OCI-LY3 (cell line): ENCODE measurements around the gene ZDHHC16.

Experiments used
- H2AFZ ChIP-seq: fragments of 200-600, 300-600 bp; shearing (Covaris generic); 2 replicates; pipeline ENCODE4 v1.6.0; 2014; ENCODE audit warnings: antibody characterized with exemption, low read depth, low read length
- H3K27ac ChIP-seq: fragments of 200-600, 300-600 bp; sonication (generic); 2 replicates; pipeline ENCODE4 v1.5.1; 2014; ENCODE audit warnings: mild to moderate bottlenecking, low read length, moderate library complexity, mixed read lengths
- H3K27me3 ChIP-seq: fragments of 200-600, 300-600 bp; sonication (generic); 2 replicates; pipeline ENCODE4 v1.6.1; 2014; ENCODE audit warnings: low read depth, low read length, mixed read lengths
- H3K36me3 ChIP-seq: fragments of 200-600, 300-600 bp; sonication (generic); replicated peaks from 2 replicates; pipeline ENCODE3; 2014; ENCODE audit warnings: low read depth, low read length, mixed read lengths
- H3K4me1 ChIP-seq: fragments of 300-600, 200-600 bp; sonication (generic); 2 replicates; pipeline ENCODE4 v1.6.1; 2014; ENCODE audit warnings: low read length, mixed read lengths
- H3K4me2 ChIP-seq: fragments of 200-600, 300-600 bp; sonication (generic); 2 replicates; pipeline ENCODE4 v1.6.1; 2014; ENCODE audit warnings: low read length, mixed read lengths
- H3K4me3 ChIP-seq: fragments of 300-600, 200-600 bp; sonication (generic); 2 replicates; pipeline ENCODE4 v1.5.1; 2014; ENCODE audit warnings: antibody characterized with exemption, mild to moderate bottlenecking, low read length, moderate library complexity
- H3K79me2 ChIP-seq: fragments of 300-600, 200-600 bp; shearing (Covaris generic); 2 replicates; pipeline ENCODE4 v1.6.1; 2014; ENCODE audit warnings: mild to moderate bottlenecking, low read length, mixed read lengths
- H3K9ac ChIP-seq: fragments of 300-600, 200-600 bp; shearing (Covaris generic); 2 replicates; pipeline ENCODE4 v1.6.0; 2014; ENCODE audit warnings: mild to moderate bottlenecking, low read length, moderate library complexity
- H3K9me3 ChIP-seq: fragments of 200-600, 300-600 bp; shearing (Covaris generic); 2 replicates; pipeline ENCODE4 v1.6.1; 2014; ENCODE audit warnings: low read length, mixed read lengths; ENCODE audit not compliant: insufficient read depth
- H4K20me1 ChIP-seq: fragments of 200-600, 300-600 bp; sonication (generic); 2 replicates; pipeline ENCODE4 v1.6.1; 2016; ENCODE audit warnings: low read length, mixed read lengths; ENCODE audit not compliant: insufficient read depth
- CTCF ChIP-seq: fragments of 200-600, 300-600 bp; sonication (generic); IDR thresholded peaks from 2 replicates; pipeline ENCODE4 v1.5.1; 2014; ENCODE audit warnings: antibody characterized with exemption, low read length, low read depth
- EZH2phosphoT487 ChIP-seq: fragments of 200-600 bp; shearing (Covaris generic); IDR thresholded peaks from 2 replicates; pipeline ENCODE4 v1.6.1; 2018; ENCODE audit warnings: antibody characterized with exemption, mixed run types, low read depth

The ZDHHC16 gene

DNA sequence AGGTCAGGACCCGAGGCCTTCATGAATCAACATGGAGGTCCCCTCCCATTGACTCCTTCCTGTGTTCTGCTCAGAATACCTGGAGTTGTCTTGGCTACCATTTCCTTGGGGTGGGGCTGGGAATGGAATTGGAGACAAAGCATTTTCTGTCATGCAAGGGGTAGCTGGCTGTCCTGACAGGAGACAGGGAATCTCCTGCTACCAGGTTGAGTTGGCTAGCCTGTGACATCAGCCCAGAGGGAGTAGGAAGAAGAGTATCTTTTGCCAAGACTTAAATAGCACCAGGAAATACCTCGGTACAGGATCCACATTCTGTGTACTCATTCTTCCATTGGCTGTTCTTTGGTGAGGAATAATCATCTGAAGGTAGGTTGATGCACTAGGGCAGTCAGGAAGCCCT, 4.9 kb downstream of the ZDHHC16 start:
- peaks cover 30% of the 10 kb centered on the region for H3K79me2 ChIP-seq

DNA sequence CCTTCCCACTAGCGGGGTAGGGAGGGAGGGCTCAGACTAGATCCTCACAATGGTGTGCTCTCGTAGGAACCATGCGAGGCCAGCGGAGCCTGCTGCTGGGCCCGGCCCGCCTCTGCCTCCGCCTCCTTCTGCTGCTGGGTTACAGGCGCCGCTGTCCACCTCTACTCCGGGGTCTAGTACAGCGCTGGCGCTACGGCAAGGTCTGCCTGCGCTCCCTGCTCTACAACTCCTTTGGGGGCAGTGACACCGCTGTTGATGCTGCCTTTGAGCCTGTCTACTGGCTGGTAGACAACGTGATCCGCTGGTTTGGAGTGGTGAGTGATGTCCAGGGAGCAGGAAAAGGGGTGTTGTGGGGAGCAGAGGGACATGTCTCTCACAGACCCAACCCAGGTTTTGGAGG, 5.6 kb downstream of the ZDHHC16 start:
- H3K27ac ChIP-seq: no peak overlapping the region
- H3K36me3 ChIP-seq: peaks cover 7% of the 10 kb centered on the region
- H3K27me3 ChIP-seq: no peaks in the 10 kb centered on the region
- H3K9me3 ChIP-seq: no peaks in the 10 kb centered on the region
- H2AFZ ChIP-seq: no peak overlapping the region
- no peak overlapping the region for H3K4me2 ChIP-seq
- no peak overlapping the region for H3K4me3 ChIP-seq
- H3K79me2 ChIP-seq: peaks cover 24% of the 10 kb centered on the region
- no peak for TF ChIP-seq CTCF
- no peak for TF ChIP-seq EZH2phosphoT487
- H4K20me1 ChIP-seq: no peaks in the 10 kb centered on the region
- no peak overlapping the region for H3K9ac ChIP-seq
- H3K4me1 ChIP-seq: peaks cover 8% of the 10 kb centered on the region

More for the DNA sequence above, 4.9 kb downstream of the ZDHHC16 start:
- H3K9me3 ChIP-seq: no peaks in the 10 kb centered on the region
- no peak overlapping the region for H3K9ac ChIP-seq
- H3K36me3 ChIP-seq: peaks cover 3% of the 10 kb centered on the region
- no peak overlapping the region for H3K4me3 ChIP-seq
- no peak overlapping the region for H3K27ac ChIP-seq
- H2AFZ ChIP-seq: no peak overlapping the region
- H3K4me2 ChIP-seq: no peak overlapping the region
- no peaks in the 10 kb centered on the region for H4K20me1 ChIP-seq
- TF ChIP-seq EZH2phosphoT487 (no peak), CTCF (no peak)
- H3K27me3 ChIP-seq: no peaks in the 10 kb centered on the region
- peaks cover 8% of the 10 kb centered on the region for H3K4me1 ChIP-seq

DNA sequence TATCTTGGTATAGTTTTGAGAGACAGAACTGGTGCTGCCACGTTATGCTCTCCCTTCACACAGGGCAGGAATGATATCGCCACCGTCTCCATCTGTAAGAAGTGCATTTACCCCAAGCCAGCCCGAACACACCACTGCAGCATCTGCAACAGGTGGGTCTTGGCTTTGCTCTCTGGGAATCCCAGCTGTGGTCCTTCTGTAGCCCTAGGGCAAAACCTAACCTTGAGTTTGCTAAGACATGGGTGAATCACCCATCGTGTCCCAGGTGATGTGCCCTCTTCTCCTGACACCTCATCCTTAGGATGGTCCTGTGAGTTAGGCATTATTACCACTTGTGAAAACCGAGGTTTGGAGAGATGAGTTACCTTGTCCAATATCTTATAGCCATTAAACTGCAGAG, 6.4 kb downstream of the ZDHHC16 start:
- Histone ChIP-seq H3K27ac (no peak overlapping the region), H3K79me2 (peaks cover 17% of the 10 kb centered on the region)
- TF ChIP-seq CTCF (no peak), EZH2phosphoT487 (no peak)

DNA sequence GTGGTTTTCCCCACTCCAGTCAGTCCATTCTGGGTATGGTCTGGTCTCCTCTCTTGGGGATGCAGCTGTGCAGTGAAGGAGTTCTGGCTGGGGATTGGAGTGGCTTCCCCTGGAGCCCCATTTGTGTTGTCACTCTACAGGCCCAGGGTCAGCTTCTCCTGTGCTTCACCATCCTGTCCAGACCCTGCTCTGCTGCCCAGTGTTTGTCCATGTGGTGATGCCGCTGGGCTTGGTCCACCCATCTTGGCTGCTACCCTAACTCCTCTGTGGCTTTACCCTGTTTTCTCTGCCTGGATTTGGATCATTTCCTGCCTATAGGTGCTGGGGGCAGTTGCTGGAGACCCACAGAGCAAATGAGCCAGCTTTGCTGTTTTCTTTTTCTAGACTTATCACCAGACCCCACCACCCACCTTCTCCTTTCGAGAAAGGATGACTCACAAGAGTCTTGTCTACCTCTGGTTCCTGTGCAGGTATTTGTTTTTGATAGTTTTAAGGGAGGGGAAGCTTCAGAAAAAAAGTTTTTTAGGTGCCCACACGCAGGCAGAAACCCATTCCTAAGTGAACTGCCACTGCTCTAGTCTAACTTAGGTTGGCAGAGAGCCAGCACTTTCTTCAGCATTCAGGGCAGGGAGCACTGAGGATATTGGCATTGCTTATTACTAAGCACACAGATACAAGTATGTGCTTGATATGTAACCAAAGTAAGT, 8.5 kb downstream of the ZDHHC16 start:
- Histone ChIP-seq H3K4me2 (no peak overlapping the region), H3K9ac (no peak overlapping the region), H4K20me1 (no peaks in the 10 kb centered on the region), H3K4me1 (no peaks in the 10 kb centered on the region), H3K27me3 (no peaks in the 10 kb centered on the region), H3K36me3 (peaks cover 24% of the 10 kb centered on the region), H3K4me3 (no peak overlapping the region), H2AFZ (no peak overlapping the region), H3K79me2 (peaks cover 6% of the 10 kb centered on the region; the same call in 1 of the 2 replicates), H3K9me3 (no peaks in the 10 kb centered on the region), H3K27ac (no peak overlapping the region)
- TF ChIP-seq CTCF (no peak), EZH2phosphoT487 (no peak)

More for the DNA sequence above, 6.4 kb downstream of the ZDHHC16 start:
- Histone ChIP-seq H3K27me3 (no peaks in the 10 kb centered on the region), H3K9ac (no peak overlapping the region), H3K4me2 (no peak overlapping the region), H3K9me3 (no peaks in the 10 kb centered on the region), H3K4me1 (peaks cover under 1% of the 10 kb centered on the region; the same call in 1 of the 2 replicates), H2AFZ (no peak overlapping the region), H3K4me3 (no peak overlapping the region), H3K36me3 (peaks cover 9% of the 10 kb centered on the region), H4K20me1 (no peaks in the 10 kb centered on the region)
